ENCODE data around the gene OR5L1. TPM values are rescaled to one million over a fixed set of nuclear protein-coding genes. Genes with fewer than 3 reads are reported as not detected.

Gene OR5L1
- not detected in 2 replicates for total RNA-seq (2021)
- long read RNA-seq = 0 reads

DNA sequence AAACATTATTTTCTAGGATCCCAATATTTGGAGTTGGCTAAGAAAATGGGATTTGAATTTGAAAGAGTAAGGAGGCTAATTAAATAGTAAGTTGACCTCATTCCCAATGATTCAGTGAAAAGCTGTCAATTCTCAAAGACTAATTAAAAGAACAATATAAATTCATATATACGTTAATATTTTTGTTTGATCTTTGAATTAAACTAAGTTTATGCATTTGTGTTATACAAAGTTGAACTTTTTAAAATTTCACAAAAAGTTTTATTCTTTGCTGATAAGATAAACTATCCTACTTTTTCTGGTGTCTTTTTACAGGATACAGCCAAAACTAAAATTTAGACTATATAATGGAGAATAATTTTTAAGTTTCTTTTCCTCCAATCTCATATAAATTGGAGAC is at the start of gene OR5L1:
OR5L1 (plus strand) TSS at position 301 of the 400 bp plus-strand sequence. CDS start 100 bp downstream, outside the sequence.
- no peak for TF ChIP-seq CTCF (conservative IDR thresholded peaks at IDR 0.05)
- H2BK20ac ChIP-seq (ENCODE audit: low read depth, low read length, poor library complexity, severe bottlenecking) = no peak within 1 kb of the TSS
- H3K79me1 ChIP-seq (ENCODE audit: insufficient read depth, low read depth, low read length, poor library complexity, severe bottlenecking) = no peaks in the 10 kb centered on the region
- peaks cover 64% of the 10 kb centered on the region for H3K9me3 ChIP-seq (ENCODE audit: control insufficient read depth, low read depth, low read length)
- no peak within 1 kb of the TSS for H3K4me2 ChIP-seq (ENCODE audit: insufficient read depth, insufficient read length, low read length)
- no peak within 1 kb of the TSS for H3K27ac ChIP-seq (ENCODE audit: insufficient read length, low read depth, low read length)
- no peak within 1 kb of the TSS for H4K8ac ChIP-seq (replicated peaks; ENCODE audit: insufficient read length, low read depth, low read length)
- peaks cover 87% of the 10 kb centered on the region in 2 experiments for H3K9me3 Mint-ChIP-seq
- no peaks in the 10 kb centered on the region for H3K23me2 ChIP-seq (ENCODE audit: insufficient read length, low read depth, low read length, poor library complexity, severe bottlenecking)
- no peak within 1 kb of the TSS for H2BK15ac ChIP-seq (ENCODE audit: low read depth, low read length)
- no CpG with 5 or more reads among the region's 1 CpG for WGBS (ENCODE audit: extremely low coverage, insufficient read length, low lambda C conversion rate)
- H2AK5ac ChIP-seq (ENCODE audit: insufficient read length, low read length) = no peak within 1 kb of the TSS
- H3T11ph ChIP-seq (ENCODE audit: low read length) = no peak within 1 kb of the TSS
- no peaks in the 10 kb centered on the region for H3K4me1 ChIP-seq (ENCODE audit: insufficient read depth, low read length)
- no peak within 1 kb of the TSS for H3K18ac ChIP-seq (ENCODE audit: insufficient read length, low read depth, low read length)
- H3K36me3 Mint-ChIP-seq (ENCODE audit: insufficient read depth in 1 of 3, low read depth in 3 of 3) = peaks cover 0 to 31% (median 10%) of the 10 kb centered on the region in 3 experiments; a peak in 5 of 7 replicates
- no peaks in the 10 kb centered on the region; the same call in 1 of the 2 replicates for H3K27me3 Mint-ChIP-seq (ENCODE audit: low read depth)
- no peak within 1 kb of the TSS for H3K4me3 Mint-ChIP-seq
- no peaks in the 10 kb centered on the region for H4K20me1 ChIP-seq (ENCODE audit: control insufficient read depth, insufficient read depth, insufficient read length)
- no peak within 1 kb of the TSS for H2BK5ac ChIP-seq (ENCODE audit: insufficient read length, low read length)
- H3K27me3 ChIP-seq (ENCODE audit: insufficient read depth, low read length) = no peaks in the 10 kb centered on the region
- no peak within 1 kb of the TSS for H3K4ac ChIP-seq (ENCODE audit: low read depth, low read length)
- no peaks in the 10 kb centered on the region for H3K4me1 Mint-ChIP-seq
- no peak within 1 kb of the TSS for H3K27ac Mint-ChIP-seq
- no peak within 1 kb of the TSS for H2BK12ac ChIP-seq (ENCODE audit: insufficient read length, low read depth, low read length)
- H4K5ac ChIP-seq (ENCODE audit: insufficient read length, low read depth, low read length) = no peak within 1 kb of the TSS
- no peak for DNase-seq
- no peaks in the 10 kb centered on the region for H3K79me2 ChIP-seq (ENCODE audit: insufficient read depth, low read length)
- no peak within 1 kb of the TSS for H2BK120ac ChIP-seq (ENCODE audit: low read depth, low read length, poor library complexity, severe bottlenecking)
- H3K14ac ChIP-seq (ENCODE audit: insufficient read depth, low read length) = no peak within 1 kb of the TSS
- no peak within 1 kb of the TSS for H2AFZ ChIP-seq (ENCODE audit: low read length)
- no peak within 1 kb of the TSS for H3K9ac ChIP-seq (ENCODE audit: extremely low read depth, insufficient read length, low read length)
- no peak within 1 kb of the TSS for H4K91ac ChIP-seq (ENCODE audit: insufficient read length, low read depth, low read length)
- H3K56ac ChIP-seq (ENCODE audit: insufficient read length, low read depth, low read length) = no peak within 1 kb of the TSS
- no peak within 1 kb of the TSS for H3K23ac ChIP-seq (ENCODE audit: insufficient read length, low read depth, low read length)

All from H9 (cell line).